ENCODE data around the gene KDF1. TPM values are rescaled to one million over a fixed set of nuclear protein-coding genes. Genes with fewer than 3 reads are reported as not detected.

The KDF1 gene
- total and polyA plus RNA-seq, 4 donors = 1.0 to 4.6 (median 1.8) TPM

GRCh38 chr1:26972821-26973220 lies 12.6 kb upstream of the KDF1 start:
- Histone ChIP-seq H3K27ac (ENCODE audit: low read depth in 1 of 2, low read length in 2 of 2) (no peak overlapping the region), H3K4me1 (ENCODE audit: control insufficient read depth in 4 of 4, insufficient read depth in 4 of 4, low read length in 3 of 4) (no peaks in the 10 kb centered on the region), H3K27me3 (ENCODE audit: control insufficient read depth in 4 of 4, insufficient read depth in 4 of 4, low read length in 3 of 4) (no peaks in the 10 kb centered on the region), H3K36me3 (ENCODE audit: control insufficient read depth in 4 of 4, insufficient read depth in 3 of 4, low read depth in 1 of 4, low read length in 3 of 4) (no peaks in the 10 kb centered on the region), H3K9me3 (ENCODE audit: control insufficient read depth in 4 of 4, low read length in 3 of 4) (no peaks in the 10 kb centered on the region), H3K4me3 (ENCODE audit: low read depth in 1 of 3, low read length in 3 of 3) (no peak overlapping the region), H3K9ac (ENCODE audit: low read depth in 1 of 2, low read length in 2 of 2) (no peak overlapping the region)
- no peak for DNase-seq (ENCODE audit: low spot score)
- 93% methylated on average over 4 of the region's 4 CpGs for WGBS
- TF ChIP-seq JUND (IDR thresholded peaks at IDR 0.05) (no peak), ATF3 (IDR thresholded peaks at IDR 0.05) (no peak), RAD21 (IDR thresholded peaks at IDR 0.05) (no peak), GABPA (IDR thresholded peaks at IDR 0.05 in 1 of 2, conservative IDR thresholded peaks at IDR 0.05 in 1 of 2) (no peak), FOXA1 (IDR thresholded peaks at IDR 0.05) (no peak), TAF1 (conservative IDR thresholded peaks at IDR 0.05) (no peak), FOXA2 (IDR thresholded peaks at IDR 0.05) (no peak), HNF4G (IDR thresholded peaks at IDR 0.05) (no peak), SP1 (IDR thresholded peaks at IDR 0.05) (no peak), MAX (IDR thresholded peaks at IDR 0.05) (no peak), NR2F2 (IDR thresholded peaks at IDR 0.05) (no peak), EGR1 (IDR thresholded peaks at IDR 0.05; ENCODE audit: low read depth in 2 of 2) (no peak), YY1 (IDR thresholded peaks at IDR 0.05) (no peak), CTCF (IDR thresholded peaks at IDR 0.05; ENCODE audit: low read depth, low read length, missing input control) (no peak), RXRA (IDR thresholded peaks at IDR 0.05) (no peak), REST (IDR thresholded peaks at IDR 0.05) (no peak), ZBTB33 (IDR thresholded peaks at IDR 0.05) (no peak), HNF4A (conservative IDR thresholded peaks at IDR 0.05) (no peak)
